Measurements from ENCODE around the gene FGF1.

FGF1 gene

GRCh38 chr5:142685418-142686209 is at the start of gene FGF1:
Gene FGF1 (minus strand): TSS chr5:142686090. CDS start chr5:142614127, 71,963 bp downstream.
- no peak within 1 kb of the TSS for H3K4me3 ChIP-seq (ENCODE audit: low read length)
- TF ChIP-seq ZNF274 (IDR thresholded peaks at IDR 0.05; ENCODE audit: low read depth, low read length) = no peak

- TF ChIP-seq ZNF274 (IDR thresholded peaks at IDR 0.05; ENCODE audit: low read depth, low read length) = no peak
- H3K4me3 ChIP-seq (ENCODE audit: low read length) = no peak overlapping the region
Observed at GRCh38 chr5:142727735-142728047, 41.8 kb upstream of the FGF1 start.

DNA sequence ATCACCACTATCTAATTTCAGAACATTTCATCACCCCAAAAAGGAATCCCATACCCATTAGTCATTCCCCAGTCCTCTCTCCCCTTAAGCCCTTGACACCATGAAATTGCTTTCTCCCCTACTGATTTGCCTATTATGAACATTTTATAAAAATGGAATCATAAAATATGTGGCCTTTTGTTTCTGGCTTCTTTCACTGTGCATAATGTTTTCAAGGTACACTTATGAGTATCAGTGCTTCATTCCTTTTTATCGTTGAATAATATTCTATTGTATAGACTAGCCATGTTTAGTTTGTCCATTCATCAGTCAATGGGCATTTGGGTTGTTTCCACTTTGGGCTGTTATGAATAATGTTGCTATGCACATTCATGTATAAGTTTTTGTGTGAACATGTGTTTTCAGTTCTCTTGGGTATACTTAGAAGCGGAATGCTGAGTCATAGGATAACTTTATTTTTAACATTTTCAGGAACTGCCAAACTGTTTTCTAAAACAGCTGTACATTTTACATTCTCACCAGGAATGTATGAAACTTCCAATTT is 40.4 kb upstream of the FGF1 start:
- no peak overlapping the region for H3K4me3 ChIP-seq (ENCODE audit: low read length)
- TF ChIP-seq ZNF274 (IDR thresholded peaks at IDR 0.05; ENCODE audit: low read depth, low read length) = no peak

DNA sequence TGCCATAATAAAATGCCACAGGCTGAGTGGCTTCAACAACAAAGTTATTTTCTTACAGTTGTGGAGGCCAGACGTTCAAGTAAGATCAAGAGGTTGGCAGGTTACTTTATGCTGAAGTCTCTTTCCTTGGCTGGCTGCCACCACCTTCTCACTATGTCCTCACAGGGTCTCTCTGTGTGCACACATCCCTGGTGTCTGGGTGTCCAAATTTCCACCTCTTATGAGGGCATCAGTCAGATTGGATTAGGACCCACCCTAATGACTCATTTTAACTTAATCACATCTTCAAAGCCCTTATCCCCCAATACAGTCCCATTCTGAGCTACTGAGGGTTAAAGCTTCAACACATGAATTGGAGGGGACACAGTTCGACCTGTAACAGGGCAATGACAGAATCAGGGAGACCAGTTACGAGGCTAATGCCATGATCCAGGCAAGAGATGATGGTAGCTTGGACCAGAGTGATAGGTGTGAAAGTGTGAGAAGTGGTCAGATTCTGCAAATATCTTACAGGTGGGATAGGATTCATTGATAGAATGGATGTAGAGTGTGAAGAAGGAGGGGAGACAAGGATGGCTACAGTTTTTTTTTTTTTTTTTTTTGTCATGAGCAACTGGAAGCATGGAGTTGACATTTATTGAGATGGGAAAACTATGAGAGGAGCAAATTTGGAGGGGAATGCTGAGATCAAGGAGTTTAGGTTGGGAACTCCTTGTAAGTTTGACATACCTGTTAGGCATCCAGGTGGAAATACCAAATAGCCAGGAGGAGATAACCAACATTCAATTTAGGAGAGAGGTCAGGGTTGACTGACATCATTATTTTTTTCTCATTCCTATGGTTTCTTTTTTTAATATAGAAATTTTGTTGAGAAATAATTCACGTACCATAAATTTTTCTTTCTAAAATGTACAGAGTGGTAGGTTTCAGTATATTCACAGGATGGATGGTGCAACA is 39.6 kb upstream of the FGF1 start:
- no peak overlapping the region for H3K4me3 ChIP-seq (ENCODE audit: low read length)
- TF ChIP-seq ZNF274 (IDR thresholded peaks at IDR 0.05; ENCODE audit: low read depth, low read length) = no peak

GRCh38 chr5:142724821-142725220 is 38.9 kb upstream of the FGF1 start:
- TF ChIP-seq ZNF274 (IDR thresholded peaks at IDR 0.05; ENCODE audit: low read depth, low read length) = no peak
- no peak overlapping the region for H3K4me3 ChIP-seq (ENCODE audit: low read length)

DNA sequence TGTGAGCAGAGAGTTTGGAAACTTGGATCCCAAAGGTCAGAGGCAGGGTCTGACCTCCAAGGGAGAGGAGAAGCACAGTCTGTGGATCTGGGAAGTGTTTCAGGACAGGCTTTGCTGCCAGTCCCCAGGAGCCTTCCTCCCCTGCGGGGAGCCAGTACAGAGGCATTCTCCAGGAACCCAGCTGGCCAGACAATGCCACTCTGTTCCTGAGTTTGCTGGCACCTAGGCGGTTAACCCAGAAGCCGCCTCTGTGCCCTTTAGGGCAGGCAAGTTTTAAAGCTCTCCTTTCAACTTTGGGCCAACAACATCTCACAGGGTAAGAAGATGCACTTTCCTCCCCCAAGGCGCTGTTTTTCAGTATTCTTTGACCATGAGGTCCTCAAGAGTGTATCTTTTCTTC is 37.0 kb upstream of the FGF1 start:
- TF ChIP-seq ZNF274 (IDR thresholded peaks at IDR 0.05; ENCODE audit: low read depth, low read length) = no peak
- H3K4me3 ChIP-seq (ENCODE audit: low read length) = no peak overlapping the region

DNA sequence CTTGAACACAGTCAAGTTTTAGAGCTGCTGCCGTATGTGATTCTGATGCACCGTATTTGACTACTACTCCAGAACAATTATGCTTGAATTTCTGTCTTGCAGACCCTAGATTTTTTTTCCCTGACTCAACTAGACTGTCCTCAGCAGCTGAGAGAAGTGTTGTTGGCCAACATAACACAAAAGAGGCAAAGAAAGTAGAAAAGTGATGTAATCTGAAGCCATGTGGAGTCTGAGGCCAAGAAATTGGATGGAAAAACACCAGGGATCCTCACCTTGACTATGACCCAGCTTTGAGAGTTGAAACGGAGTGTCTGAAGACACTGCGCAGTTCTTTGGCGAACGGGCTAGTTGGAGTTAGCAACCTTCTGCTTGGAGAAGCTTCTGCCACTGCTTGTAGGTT is 36.3 kb upstream of the FGF1 start:
- no peak for TF ChIP-seq ZNF274 (IDR thresholded peaks at IDR 0.05; ENCODE audit: low read depth, low read length)
- no peak overlapping the region for H3K4me3 ChIP-seq (ENCODE audit: low read length)

- H3K4me3 ChIP-seq (ENCODE audit: low read length) = no peak overlapping the region
- no peak for TF ChIP-seq ZNF274 (IDR thresholded peaks at IDR 0.05; ENCODE audit: low read depth, low read length)
Observed at GRCh38 chr5:142720641-142721271, 34.9 kb upstream of the FGF1 start.

DNA sequence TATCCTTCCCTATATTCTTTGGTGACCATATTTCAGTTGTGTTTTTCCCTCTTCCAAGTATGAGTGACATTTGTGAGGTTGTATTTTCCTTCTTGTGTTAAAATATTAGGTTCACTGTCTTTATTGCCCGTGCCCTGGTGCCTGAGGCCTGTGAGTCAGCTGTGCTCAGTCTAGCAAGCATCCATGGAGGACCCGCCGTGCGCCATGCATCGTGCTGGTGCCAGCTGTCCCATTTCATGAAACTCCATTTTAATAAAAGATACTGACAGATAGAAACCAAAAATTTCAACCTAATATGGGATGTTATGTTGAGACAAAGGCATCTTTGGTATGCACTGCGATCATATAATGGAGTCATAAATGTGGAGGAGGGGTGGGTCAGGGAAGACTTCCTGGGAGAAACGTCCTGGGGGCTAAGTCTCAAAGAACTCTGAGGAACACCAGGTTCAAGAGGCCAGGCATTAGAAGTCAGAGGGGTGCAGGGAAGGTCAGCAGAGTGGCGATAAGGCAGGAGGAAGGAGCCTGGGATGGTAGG is 34.0 kb upstream of the FGF1 start:
- no peak overlapping the region for H3K4me3 ChIP-seq (ENCODE audit: low read length)
- no peak for TF ChIP-seq ZNF274 (IDR thresholded peaks at IDR 0.05; ENCODE audit: low read depth, low read length)

GRCh38 chr5:142717582-142718215 is 31.8 kb upstream of the FGF1 start:
- TF ChIP-seq ZNF274 (IDR thresholded peaks at IDR 0.05; ENCODE audit: low read depth, low read length) = no peak
- no peak overlapping the region for H3K4me3 ChIP-seq (ENCODE audit: low read length)

DNA sequence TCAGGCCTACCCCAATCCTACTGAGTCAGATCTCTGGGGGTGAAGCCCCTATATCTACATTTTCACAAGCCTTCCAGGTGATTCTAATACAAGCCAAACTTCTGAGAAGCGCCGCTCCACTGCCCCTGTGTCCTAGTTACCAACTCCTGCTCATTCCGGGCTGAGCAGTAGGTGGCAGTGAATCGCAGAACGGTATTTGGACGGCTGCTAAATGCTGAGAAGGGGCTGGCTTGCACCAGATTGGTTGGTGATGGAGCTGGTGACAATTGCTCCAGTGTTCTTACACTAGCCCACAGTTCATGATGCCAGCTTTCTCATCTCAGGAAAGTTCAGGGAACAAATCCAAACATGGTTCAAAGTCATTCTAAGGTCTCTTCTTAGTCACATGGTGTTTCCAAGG is 31.1 kb upstream of the FGF1 start:
- no peak overlapping the region for H3K4me3 ChIP-seq (ENCODE audit: low read length)
- no peak for TF ChIP-seq ZNF274 (IDR thresholded peaks at IDR 0.05; ENCODE audit: low read depth, low read length)

DNA sequence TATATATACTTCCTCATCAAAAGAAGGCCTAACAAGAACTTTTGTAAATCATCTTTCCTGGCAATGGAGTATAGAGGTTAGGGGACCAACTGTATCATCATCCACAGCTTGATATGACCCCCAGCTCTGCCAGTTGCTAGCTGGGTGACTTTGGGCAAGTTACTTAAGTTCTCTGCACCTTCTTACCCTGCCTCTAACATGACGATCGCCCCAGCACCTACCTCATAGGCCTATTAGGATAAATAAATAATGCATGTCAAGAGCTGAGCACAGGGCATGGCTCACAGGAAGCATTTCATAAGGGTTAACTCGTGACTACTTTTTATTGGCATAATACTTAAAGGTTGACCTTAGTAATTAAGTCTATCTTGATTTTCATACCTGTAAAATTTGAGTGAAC is 29.4 kb upstream of the FGF1 start:
- TF ChIP-seq ZNF274 (IDR thresholded peaks at IDR 0.05; ENCODE audit: low read depth, low read length) = no peak
- no peak overlapping the region for H3K4me3 ChIP-seq (ENCODE audit: low read length)

DNA sequence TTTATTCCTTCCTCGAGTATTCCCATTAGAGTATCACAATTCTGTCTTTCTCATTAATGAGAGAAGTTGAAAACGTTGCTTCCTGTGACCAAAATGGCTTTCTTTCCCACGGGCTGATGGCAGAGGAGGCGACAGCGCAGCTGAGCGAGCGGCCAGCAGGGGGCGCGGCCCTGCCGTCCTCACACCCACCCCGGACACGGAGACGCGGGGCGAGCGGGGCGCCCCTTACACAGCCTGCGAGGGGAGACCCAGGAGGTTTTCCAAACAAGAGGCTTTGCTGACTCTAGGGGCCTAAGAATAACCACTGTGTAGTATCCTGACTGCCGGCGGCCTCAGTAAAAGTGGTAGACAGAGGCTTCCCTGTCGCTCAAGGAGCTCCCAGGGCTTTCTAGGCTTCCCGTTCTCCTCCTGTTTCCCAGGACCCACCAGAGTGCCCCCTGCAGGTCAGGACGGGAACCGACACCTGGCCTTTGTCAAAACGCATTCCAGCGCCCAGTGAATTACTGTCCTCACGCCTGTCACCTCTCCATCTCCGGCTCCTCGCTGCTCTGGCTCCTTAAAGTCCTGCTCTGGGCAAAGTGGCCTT is 27.3 kb upstream of the FGF1 start:
- no peak for TF ChIP-seq ZNF274 (IDR thresholded peaks at IDR 0.05; ENCODE audit: low read depth, low read length)
- H3K4me3 ChIP-seq (ENCODE audit: low read length) = peak overlapping the region; percentile 53; the same call in 1 of the 2 replicates

Measured in GM08714 (cell line).